Activated CD4-positive, CD25-positive, alpha-beta regulatory T cell (primary cell): ENCODE data around the gene THADA.
"Not testable (repeated sequence)": the region's sequence is repeated elsewhere in the genome, so short reads cannot be mapped to it uniquely, and the experiment has no call there.

Source experiments
- DNase-seq, 4 experiments: peaks; one replicate each; lab custom pipeline; 2025; lab: John Stamatoyannopoulos, UW

THADA gene

DNA sequence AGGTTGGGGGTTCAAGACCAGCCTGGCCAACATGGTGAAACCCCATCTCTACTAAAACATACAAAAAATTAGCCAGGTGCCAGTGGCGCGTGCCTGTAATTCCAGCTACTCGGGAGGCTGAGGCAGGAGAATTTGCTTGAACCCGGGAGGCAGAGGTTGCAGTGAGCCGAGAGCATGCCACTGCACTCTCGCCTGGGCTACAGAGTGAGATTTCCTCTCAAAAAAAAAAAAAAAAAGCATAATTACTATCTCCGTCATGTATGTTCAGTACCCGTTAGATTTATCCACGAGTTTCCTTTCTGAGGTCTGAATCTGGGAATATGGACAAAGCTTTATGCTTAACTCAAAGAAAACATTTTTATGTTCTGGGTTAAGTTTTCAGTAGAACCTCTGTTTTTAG is 209.2 kb downstream of the THADA start:
- DNase-seq, result not testable (repeated sequence)

DNA sequence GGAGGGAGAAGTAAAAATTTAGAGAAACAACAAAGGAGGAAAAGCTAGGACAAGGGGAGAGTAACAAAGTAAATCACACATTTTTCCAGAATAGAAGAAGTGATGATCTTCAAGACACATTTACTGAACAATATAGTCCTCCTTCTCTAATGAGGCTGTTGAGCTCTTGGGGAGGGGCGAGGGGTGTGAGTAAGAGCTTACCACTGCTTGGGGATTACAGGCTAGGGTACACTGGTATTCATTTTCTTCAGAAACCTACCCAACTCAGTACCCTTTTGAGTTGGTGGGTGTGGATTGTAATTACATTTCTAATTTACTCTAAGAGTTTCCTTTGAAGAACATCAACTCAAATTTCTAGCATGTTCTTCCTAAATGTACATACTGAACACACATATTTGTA is 211.7 kb downstream of the THADA start:
- DNase-seq, result no peak

DNA sequence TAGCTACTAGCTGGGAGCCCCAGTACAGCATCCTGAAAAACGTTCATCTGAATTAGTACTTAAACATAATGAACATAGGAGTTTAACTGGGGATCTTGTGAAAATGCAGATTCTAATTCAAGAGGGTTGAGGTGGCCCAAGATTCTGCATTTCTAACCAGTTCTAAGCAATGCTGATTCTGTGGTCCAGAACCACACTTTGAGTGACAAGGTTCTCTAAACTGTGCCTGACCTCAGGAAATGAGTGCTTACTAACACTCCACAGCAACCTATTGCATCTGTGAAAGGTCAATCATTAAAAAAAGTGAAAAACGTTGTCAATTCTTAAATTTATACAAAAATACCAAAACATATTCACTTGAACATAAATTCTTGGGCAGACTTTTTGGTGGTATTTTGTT is 212.3 kb downstream of the THADA start:
- no peak for DNase-seq

GRCh38 chr2:43379494-43379893 is 216.3 kb downstream of the THADA start:
- no peak for DNase-seq

DNA sequence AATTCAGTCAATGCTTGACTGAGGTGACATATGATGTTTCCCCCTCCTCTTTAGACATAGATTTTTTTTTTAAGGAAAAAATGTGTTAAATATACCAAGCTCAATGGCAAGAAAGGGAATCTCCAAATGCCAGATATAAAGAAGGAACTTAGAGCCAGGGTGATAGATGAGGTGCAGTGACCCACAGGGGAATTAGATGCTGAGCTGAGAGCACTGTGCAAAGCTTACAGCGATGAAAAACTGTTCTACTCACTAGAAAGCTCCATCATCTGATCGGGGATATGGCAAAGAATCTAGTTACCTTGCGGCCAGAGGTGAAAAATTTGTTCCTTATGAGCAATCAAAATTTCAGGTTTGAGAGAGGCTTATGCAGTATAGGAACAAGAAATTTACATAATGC is 218.5 kb downstream of the THADA start:
- no peak for DNase-seq

- DNase-seq, result no peak
These were observed 219.2 kb downstream of the THADA start for GRCh38 chr2:43376523-43377198.

DNA sequence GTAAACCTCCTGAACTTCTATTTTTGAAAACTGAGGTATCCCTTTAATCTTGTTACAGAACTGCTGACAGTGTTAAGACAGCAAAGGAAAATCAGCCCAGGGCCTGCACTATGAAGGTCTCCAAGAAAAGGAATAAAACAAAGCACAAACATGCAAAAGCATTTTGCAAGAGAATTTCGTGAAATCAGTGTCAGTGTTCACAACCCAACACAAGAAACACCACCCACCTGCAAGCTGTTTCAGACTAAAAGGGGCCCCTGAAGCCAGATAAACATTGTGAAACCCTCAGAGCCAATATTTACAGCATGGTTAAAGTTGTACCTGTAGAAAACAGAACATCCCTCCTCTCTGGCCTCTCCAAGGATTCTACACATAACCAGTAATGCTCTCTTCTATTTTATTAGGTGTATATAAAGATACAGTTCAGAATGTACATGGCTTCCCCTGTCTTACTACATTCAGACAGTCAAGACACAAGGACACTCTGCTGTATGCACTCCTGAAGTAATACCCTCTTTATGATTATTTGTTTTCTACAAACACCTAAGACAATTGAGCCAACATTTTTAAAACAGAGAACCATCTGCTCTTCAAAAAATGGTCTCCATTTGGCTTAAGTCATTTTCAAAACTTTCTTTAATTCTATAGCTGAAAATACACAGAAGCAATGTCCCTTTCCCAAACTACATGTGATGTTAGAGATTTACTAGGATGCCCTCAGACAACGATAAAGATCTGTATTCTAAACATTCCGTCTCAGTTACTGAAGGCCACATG is 219.9 kb downstream of the THADA start:
- DNase-seq, result no peak

GRCh38 chr2:43372416-43373081 is 223.3 kb downstream of the THADA start:
- no peak for DNase-seq

DNA sequence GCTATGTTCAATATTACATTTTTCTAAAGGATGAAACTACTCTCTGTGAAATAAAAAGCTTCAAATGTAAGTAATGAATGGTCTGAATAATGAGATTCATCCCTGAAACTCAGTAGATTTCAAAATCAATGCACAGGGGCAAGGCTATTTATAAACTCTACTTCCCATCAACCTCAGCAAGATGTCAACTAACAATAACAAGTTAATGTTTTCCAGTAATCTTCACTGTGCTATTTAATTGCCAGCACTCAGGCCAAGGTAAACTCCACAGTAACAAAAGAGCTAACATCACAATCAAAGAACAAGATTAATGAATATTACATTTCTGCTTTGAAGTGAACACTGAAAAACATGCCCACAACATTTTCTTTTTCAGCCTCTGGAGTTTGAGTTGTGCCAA is 225.1 kb downstream of the THADA start:
- DNase-seq, result no peak

DNA sequence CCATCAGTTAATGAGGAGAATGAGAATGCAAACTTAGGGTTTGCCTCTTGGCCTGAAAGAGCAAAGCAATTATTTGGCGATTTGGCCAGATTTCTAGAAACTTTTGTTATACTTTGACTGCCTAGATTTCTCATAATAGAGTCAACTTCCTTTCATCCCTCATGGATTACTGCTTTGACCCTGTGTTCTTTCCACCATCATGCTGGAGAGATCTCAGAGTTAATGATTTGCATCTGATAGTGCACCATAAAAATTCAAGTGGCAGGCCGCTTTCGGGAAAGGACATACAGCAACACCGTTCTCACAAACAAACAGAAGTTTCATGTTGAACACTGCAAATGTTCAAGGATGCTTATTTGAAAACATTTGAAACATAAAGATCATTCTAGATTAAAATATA is 225.7 kb downstream of the THADA start:
- DNase-seq, result no peak

DNA sequence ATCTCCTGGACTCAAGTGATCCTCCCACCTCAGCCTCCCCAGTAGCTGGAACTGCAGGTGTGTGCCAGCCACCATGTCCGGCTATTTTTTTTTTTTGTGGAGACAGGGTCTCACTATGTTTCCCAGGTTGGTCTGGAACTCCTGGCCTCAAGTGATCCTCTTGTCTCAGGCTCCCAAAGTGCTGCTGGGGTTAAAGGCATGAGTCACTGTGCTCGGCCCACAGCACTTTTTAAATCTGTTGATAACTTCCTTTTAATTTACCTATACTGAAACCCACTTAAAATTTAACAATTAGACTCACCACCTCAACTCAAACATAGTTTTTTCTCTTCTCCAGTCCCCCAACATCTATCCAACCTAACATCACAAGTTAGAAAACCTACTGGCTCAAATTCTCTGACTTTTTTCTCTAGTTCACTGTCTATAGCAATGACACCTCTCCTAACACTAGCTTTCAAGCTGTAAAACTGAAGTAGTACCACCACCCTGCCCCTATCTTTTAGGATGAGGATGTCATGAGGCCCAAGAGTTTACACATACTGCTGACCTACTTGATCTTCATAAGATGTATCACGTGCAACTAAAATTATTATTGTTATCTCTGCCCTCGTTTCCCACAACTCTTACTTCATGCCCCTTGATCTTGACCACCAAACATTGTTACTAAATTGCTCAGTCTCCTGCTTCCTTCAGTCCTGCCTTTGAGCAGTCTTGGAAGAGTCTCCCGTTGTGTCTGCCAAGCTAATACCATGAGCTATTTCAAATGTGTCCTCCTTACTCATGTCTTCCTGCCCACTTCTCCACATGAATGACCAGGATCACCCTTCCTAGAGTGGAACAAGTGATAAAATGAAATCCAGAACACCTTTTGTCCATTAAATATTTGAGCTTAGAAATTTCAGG is 227.1 kb downstream of the THADA start:
- DNase-seq, result no peak

GRCh38 chr2:43367012-43367782 is 228.6 kb downstream of the THADA start:
- DNase-seq, result no peak

DNA sequence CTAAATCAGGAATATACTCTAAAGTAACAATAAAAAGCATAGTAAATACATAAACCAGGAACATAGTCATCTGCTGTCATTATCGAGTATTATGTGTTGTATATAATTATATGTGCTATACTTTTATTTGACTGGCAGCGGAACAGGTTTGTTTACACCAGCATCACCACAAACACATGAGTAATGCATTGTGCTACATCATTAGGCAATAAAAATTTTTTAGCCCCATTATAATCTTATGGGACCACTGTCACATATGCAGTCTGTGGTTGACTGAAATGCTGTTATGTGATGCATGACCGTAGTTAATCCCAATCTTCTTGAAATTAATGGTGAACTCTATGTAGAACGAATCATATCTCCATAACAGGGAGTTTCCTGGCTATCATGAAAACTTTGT is 232.7 kb downstream of the THADA start:
- no peak for DNase-seq

DNA sequence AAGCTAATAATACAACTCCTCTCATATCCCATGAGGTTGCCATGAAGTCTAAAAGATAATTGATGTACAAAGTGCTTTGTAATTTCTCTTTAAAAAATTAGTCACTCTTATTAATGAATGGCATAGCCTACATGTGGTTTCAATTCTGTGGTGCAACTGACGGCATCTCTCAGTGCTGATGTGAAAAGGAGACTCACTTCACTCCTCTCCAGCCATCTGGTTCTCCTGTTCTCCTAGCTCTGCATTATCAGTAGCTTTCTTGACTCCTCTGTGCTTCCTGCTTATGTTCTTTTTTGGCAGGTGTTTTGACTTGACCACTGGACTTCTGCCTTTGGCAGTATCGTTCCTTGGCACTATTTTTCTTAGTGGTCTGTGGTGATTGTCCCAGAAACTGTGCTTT is 234.6 kb downstream of the THADA start:
- no peak for DNase-seq

- DNase-seq, result no peak
These were observed 235.7 kb downstream of the THADA start for GRCh38 chr2:43360137-43360536.

DNA sequence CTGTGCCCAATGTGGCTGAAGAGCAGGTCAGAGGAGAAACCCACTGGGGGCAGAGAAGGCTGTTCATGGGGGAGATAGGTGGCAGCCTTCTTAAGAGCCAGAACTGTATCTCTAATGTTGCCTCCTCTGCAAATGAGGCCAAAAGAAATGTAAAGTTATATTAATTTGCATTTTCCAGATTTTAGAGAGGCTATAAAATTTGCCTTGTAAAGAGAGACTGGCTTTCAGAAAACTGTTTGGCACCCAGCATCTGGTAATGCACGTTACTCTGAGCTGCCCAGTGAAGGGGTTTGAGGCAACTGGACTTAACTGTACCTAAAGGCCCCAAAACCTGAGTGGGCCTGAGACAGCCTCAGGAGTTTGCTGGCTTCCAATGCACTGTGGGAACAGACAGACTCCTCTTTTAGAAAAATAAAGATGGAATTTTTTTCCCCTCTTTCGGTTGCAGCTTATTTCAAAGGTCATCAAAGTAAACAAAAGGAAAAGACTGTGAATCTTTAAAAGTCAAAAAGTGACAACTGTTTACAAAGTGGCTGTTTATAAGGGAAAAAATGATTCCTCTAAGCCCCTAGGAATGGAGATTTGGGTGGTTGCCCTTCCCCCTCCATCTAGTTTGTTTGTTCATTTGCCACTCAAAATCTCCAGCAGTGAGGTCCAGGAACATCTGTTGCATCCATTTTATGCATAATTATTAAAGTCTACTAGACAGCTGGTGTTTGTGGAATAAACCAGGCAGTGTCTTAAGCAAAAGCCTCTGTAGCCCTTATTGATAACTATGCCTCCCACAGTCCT is 237.2 kb downstream of the THADA start:
- DNase-seq, result no peak

- no peak for DNase-seq
These were observed 239.1 kb downstream of the THADA start for GRCh38 chr2:43356774-43357173.

- no peak for DNase-seq
These were observed 240.4 kb downstream of the THADA start for GRCh38 chr2:43355399-43355798.

GRCh38 chr2:43349904-43350303 is 245.9 kb downstream of the THADA start:
- DNase-seq, result no peak

DNA sequence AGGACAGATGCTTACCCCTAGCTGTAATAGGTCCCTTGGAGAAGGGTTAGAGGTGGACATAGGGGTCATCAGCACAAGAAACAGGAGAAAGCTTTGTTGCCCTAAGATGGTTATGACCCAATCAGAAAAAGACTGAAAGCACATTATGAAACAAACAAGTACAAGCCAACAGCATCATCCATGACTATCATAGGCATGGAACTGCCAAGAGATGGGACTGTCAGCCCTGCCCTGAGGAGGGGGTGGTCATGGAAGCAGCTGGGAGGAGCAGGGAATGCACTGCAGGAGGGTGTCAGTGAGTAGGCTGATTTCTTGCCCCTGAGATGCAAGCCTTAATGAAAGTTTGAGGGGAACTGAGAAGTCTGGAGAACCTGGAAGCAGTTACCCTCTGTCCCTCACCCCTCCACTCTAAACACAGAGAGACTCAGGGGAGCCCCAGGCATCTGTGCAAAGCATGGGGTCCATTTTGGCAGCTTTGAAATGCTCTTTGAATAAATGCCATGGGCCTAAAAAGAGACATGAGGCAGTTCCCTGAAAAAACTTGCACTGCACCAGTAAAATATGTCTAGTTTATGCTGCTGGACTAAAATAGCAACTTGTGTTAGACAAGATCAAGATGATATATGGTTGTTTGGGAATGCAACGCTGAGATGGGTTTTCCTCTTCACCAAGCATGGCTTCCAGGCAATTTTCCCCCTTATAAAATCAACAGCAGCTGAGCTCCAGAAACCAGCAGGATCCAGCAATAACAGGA is 246.8 kb downstream of the THADA start:
- no peak for DNase-seq
